ENCODE measurements around the gene GON7. TPM values are rescaled to one million over a fixed set of nuclear protein-coding genes. Genes with fewer than 3 reads are reported as not detected.
"Not testable (repeated sequence)": the region's sequence is repeated elsewhere in the genome, so short reads cannot be mapped to it uniquely, and the experiment has no call there.

Gene GON7
- total and polyA plus RNA-seq, 7 donors = 8.6 to 80.7 (median 20.2) TPM

GRCh38 chr14:93184391-93185348 lies 22.2 kb downstream of the GON7 start, which contains the start of the genes LYSET and MOAP1:
LYSET (plus strand) TSS chr14:93185317; CDS start chr14:93185406, 89 bp downstream.
MOAP1 (minus strand) TSS chr14:93184897; CDS start chr14:93184242, 655 bp downstream.
- peaks cover 0 to 34% (median 0%) of the 10 kb centered on the region in 4 donors for H3K36me3 ChIP-seq
- no peaks in the 10 kb centered on the region for H3K9me3 ChIP-seq
- peak within 1 kb of the TSS; percentile 89 to 99 (median 92) for H3K4me3 ChIP-seq
- 0% methylated on average over 124 of the region's 124 CpGs for WGBS, 2 donors
- H3K4me1 ChIP-seq = peaks cover 0 to 35% (median 31%) of the 10 kb centered on the region in 4 donors
- intact Hi-C loops (cut with DNase I) = loop anchor here (1.0 kb wide), 1 partner anchor 23 kb away; the partner anchor contains the start of genes GON7 and UBR7
- DNase-seq = peak; percentile 94
- H3K27ac ChIP-seq = peak within 1 kb of the TSS; percentile 95 to 97 (median 96)
- TF ChIP-seq, protein P1, sequence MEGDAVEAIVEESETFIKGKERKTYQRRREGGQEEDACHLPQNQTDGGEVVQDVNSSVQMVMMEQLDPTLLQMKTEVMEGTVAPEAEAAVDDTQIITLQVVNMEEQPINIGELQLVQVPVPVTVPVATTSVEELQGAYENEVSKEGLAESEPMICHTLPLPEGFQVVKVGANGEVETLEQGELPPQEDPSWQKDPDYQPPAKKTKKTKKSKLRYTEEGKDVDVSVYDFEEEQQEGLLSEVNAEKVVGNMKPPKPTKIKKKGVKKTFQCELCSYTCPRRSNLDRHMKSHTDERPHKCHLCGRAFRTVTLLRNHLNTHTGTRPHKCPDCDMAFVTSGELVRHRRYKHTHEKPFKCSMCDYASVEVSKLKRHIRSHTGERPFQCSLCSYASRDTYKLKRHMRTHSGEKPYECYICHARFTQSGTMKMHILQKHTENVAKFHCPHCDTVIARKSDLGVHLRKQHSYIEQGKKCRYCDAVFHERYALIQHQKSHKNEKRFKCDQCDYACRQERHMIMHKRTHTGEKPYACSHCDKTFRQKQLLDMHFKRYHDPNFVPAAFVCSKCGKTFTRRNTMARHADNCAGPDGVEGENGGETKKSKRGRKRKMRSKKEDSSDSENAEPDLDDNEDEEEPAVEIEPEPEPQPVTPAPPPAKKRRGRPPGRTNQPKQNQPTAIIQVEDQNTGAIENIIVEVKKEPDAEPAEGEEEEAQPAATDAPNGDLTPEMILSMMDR (IDR thresholded peaks at IDR 0.05) = peak in 2 of 4 experiments; percentile 24 to 34
- TF ChIP-seq POLR2AphosphoS5 (IDR thresholded peaks at IDR 0.05) (peak; percentile 86 to 92 (median 90)), POLR2A (IDR thresholded peaks at IDR 0.05) (peak; percentile 65 to 74), EP300 (IDR thresholded peaks at IDR 0.05) (no peak)
- no peaks in the 10 kb centered on the region for H3K27me3 ChIP-seq

DNA sequence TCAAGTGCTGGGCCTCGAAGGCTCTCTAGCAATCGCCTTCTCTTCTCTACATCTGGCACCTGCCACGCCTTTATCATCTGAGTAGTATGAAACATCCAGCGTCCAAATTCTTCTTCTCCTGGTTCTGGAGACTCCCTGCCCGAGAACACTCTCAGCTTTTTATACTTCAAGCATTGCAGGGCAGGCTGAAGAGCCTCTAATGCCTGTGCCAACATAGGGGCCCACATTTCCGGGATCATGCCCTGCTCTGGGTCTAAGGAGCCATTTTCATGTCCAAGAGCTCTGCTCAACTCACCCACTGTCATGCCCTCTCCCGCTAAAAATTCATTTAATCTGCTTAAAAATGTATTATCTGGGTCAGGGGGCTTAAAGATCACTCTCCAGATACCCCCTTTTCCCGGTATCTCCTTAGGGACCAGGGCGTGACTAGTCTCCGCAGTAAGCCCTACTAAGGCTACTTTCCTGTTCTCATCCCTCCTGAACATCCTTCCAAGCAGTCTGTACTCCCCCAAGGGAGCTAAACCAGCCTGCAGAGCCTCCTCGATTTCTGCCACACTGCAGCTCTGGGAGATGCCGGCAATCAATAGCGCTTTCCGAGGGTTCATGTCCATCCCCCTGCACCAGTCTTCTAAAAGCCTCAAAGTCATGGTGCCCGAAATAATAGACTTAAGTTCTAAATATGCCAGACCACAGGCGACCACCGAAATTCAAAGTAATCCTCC lies 23.1 kb downstream of the GON7 start:
- DNase-seq = no peak
- Histone ChIP-seq H3K4me3 (peak overlapping the region; percentile 89 to 99 (median 92)), H3K27me3 (no peaks in the 10 kb centered on the region), H3K9me3 (no peaks in the 10 kb centered on the region), H3K36me3 (peaks cover 0 to 33% (median 0%) of the 10 kb centered on the region in 4 donors), H3K27ac (peak overlapping the region; percentile 95 to 97 (median 96)), H3K4me1 (peaks cover 0 to 35% (median 31%) of the 10 kb centered on the region in 4 donors)
- TF ChIP-seq POLR2A (IDR thresholded peaks at IDR 0.05) (no peak), POLR2AphosphoS5 (IDR thresholded peaks at IDR 0.05) (no peak), EP300 (IDR thresholded peaks at IDR 0.05) (no peak)
- TF ChIP-seq, protein P1 (IDR thresholded peaks at IDR 0.05) = no peak
- 20 to 40% methylated on average over 17 of the region's 17 CpGs for WGBS, 2 donors
- intact Hi-C loops (cut with DNase I) = loop anchor here (1.0 kb wide), 1 partner anchor 24 kb away; the partner anchor contains the start of genes GON7 and UBR7

DNA sequence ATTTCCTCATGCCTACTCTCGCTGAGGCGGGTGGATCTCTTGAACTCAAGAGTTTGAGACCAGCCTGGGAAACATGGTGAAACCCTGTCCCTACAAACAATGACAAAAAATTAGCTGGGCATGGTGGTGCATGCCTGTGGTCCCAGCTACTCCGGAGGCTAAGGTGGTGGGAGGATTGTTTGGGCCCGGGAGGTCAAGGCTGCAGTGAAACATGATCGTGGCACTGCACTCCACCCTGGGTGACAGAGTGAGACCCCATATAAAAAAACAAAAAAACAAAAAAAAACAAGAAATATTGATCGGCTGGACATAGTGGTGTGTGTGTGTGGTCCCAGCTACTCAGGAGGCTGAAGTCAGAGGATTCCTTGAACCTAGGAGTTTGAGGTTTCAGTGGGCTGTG lies 31.4 kb downstream of the GON7 start:
- Histone ChIP-seq H3K36me3 (no peaks in the 10 kb centered on the region), H3K4me3 (no peak overlapping the region), H3K27ac (no peak overlapping the region), H3K9me3 (no peaks in the 10 kb centered on the region), H3K4me1 (no peaks in the 10 kb centered on the region), H3K27me3 (peaks cover 0 to 8% (median 0%) of the 10 kb centered on the region in 3 donors)
- no peak for DNase-seq
- intact Hi-C loops (cut with DNase I) = no loop called here
- 86 to 88% methylated on average over 6 of the region's 6 CpGs for WGBS, 2 donors
- no peak for TF ChIP-seq POLR2A (IDR thresholded peaks at IDR 0.05)
- no peak for TF ChIP-seq POLR2AphosphoS5 (IDR thresholded peaks at IDR 0.05)
- TF ChIP-seq, protein P1 (IDR thresholded peaks at IDR 0.05) = no peak
- TF ChIP-seq EP300 (IDR thresholded peaks at IDR 0.05) = no peak

GRCh38 chr14:93174731-93175130 lies 32.1 kb downstream of the GON7 start:
- DNase-seq; intact Hi-C loops (cut with DNase I); H3K4me1 ChIP-seq; H3K27me3 ChIP-seq; H3K27ac ChIP-seq; H3K4me3 ChIP-seq; H3K9me3 ChIP-seq; H3K36me3 ChIP-seq: not testable (repeated sequence)
- WGBS, 2 donors = 77 to 84% methylated on average over 5 of the region's 5 CpGs

All from sigmoid colon (tissue), 7 donors.